Endothelial cell (in vitro differentiated cells): ENCODE results near the gene GAS7. TPM values are rescaled to one million over a fixed set of nuclear protein-coding genes. Genes with fewer than 3 reads are reported as not detected.
A peak's percentile ranks its signal among the peaks of the same experiment; 100 is the strongest.

ENCODE experiments used
- DNase-seq: peaks from one replicate; pipeline ENCODE4 v3.0.0; 2021; ENCODE audit warnings: low spot score
- H3K27ac Mint-ChIP-seq: one replicate; pipeline ENCODE4 v1.8.0; 2021; ENCODE audit warnings: mixed read lengths, inconsistent platforms; ENCODE audit not compliant: unreplicated experiment
- H3K27me3 Mint-ChIP-seq: one replicate; pipeline ENCODE4 v1.8.0; 2021; ENCODE audit warnings: mild to moderate bottlenecking, moderate library complexity, mixed read lengths, inconsistent platforms; ENCODE audit not compliant: unreplicated experiment
- H3K36me3 Mint-ChIP-seq: one replicate; pipeline ENCODE4 v1.8.0; 2021; ENCODE audit warnings: mild to moderate bottlenecking, low read depth, mixed read lengths, inconsistent platforms; ENCODE audit not compliant: unreplicated experiment
- H3K4me1 Mint-ChIP-seq: one replicate; pipeline ENCODE4 v1.8.0; 2021; ENCODE audit warnings: mild to moderate bottlenecking, mixed read lengths, inconsistent platforms; ENCODE audit not compliant: unreplicated experiment
- H3K4me3 Mint-ChIP-seq: one replicate; pipeline ENCODE4 v1.8.0; 2021; ENCODE audit warnings: mild to moderate bottlenecking, mixed read lengths, inconsistent platforms; ENCODE audit not compliant: unreplicated experiment
- H3K9me3 Mint-ChIP-seq: one replicate; pipeline ENCODE4 v1.8.0; 2021; ENCODE audit warnings: mixed read lengths, inconsistent platforms; ENCODE audit not compliant: unreplicated experiment
- CTCF ChIP-seq: fragments of 200-600 bp; sonication (generic); IDR thresholded peaks from one replicate; pipeline ENCODE4 v1.5.0; 2021; ENCODE audit warnings: antibody characterized with exemption; ENCODE audit not compliant: unreplicated experiment
- total RNA-seq: library from RNA; stranded (reverse); fragmentation: NEBNext Ultra II Directional; extraction: Animal tissue kit (Norgen Biotek cat#: 25700); gene quantifications from one replicate; pipeline ENCODE4 v1.2.1, GENCODE V29; 2021; ENCODE audit not compliant: unreplicated experiment

The GAS7 gene
- total RNA-seq, 1 donor from 2014 or later: 7.0 TPM

DNA sequence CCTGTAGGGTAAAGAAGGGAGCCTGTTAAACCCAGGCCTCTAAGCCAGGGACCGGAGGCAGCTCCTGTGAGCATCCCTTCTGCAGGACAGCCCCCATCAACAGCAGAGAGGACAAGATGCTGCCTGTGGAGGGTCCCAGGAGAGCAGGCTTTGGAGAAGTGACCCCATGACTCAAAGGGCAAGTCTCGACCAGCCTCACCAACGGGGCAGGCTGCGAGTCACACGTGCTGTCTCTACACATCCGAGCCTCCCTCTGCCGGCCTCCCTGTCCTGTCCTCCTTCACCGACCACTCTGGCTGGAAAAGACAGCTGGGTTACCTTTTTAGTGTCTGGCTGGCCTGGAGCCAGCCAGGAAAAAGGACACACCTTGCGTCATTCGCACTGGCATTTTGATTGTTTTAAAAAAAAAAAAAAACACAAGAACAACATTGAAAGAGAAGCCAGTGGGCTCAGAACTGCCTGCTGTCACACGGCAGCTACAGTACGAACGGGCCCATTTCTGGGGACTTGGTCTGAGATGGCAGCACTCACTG is 218.9 kb downstream of the GAS7 start:
- peaks cover 2% of the 10 kb centered on the region for H3K27me3 Mint-ChIP-seq
- no peak for TF ChIP-seq CTCF
- no peak for DNase-seq
- no peaks in the 10 kb centered on the region for H3K9me3 Mint-ChIP-seq
- no peaks in the 10 kb centered on the region for H3K36me3 Mint-ChIP-seq
- H3K27ac Mint-ChIP-seq: no peak overlapping the region
- no peak overlapping the region for H3K4me3 Mint-ChIP-seq
- peaks cover 2% of the 10 kb centered on the region for H3K4me1 Mint-ChIP-seq

DNA sequence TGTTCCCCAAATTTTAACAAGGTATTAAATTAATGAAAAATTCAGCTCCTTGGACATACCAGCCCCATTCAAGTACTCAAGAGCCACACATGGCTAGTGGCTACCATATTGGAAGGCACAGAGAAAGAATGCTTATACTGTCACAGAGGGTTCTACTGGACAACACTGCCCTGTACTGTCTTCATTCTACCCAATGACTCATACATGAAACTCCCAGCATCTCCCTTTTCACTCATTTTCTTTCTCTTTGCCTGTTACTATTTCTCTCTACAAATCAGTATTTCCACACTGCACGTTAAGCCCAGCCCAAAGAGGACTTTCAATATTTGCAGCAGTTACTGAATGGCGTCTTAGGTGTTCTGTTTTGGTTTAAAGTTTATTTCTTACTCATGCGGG is 221.2 kb downstream of the GAS7 start:
- no peak for DNase-seq
- TF ChIP-seq CTCF: no peak
- Mint-ChIP-seq H3K9me3 (no peaks in the 10 kb centered on the region), H3K27me3 (no peaks in the 10 kb centered on the region), H3K36me3 (no peaks in the 10 kb centered on the region), H3K27ac (no peak overlapping the region), H3K4me1 (peaks cover 2% of the 10 kb centered on the region), H3K4me3 (no peak overlapping the region)

DNA sequence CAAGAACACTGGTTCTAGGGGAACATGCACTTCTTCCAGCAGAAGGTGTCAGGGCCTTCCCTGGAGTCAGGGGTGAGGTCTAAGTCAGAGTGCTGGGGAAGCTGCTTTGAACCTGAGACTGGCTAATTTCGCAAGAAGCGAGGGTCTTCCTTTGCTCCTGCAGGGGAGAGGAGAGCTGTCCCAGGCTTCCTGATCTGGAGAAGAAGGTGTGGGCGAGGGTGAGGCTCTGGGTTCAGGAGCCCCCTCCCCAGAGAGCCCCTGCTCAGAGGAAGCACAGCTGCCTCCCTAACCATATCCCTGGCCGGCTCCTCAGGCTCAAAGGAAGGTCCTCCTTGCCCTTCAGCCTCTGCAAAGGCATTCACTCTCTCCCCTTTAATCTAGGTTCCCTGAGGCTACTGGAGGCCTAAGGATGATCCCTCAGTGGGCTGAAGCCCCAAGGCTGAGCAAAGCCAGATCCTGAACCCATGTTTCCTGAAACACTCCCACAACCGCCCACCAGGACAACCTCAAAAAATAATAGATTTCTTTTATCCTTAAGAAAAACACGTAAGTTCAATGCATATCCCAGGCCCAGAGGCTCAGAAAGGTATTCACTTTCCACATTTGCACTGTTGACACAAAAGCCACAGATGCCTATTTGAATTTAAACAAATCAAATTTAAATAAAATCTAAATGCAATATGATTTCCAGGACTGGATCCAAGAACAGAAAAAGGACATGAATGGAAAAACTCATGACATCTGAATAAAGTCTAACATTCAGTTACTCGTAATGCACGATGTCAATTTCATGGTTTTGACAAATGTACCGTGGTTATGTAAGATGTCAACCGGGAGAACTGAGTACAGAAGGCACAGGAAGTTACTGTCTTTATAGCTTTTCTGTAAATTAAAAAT is 221.9 kb downstream of the GAS7 start:
- H3K36me3 Mint-ChIP-seq: no peaks in the 10 kb centered on the region
- H3K9me3 Mint-ChIP-seq: no peaks in the 10 kb centered on the region
- H3K4me1 Mint-ChIP-seq: peaks cover 2% of the 10 kb centered on the region
- peak; percentile 31 for TF ChIP-seq CTCF
- no peaks in the 10 kb centered on the region for H3K27me3 Mint-ChIP-seq
- no peak for DNase-seq
- no peak overlapping the region for H3K27ac Mint-ChIP-seq
- no peak overlapping the region for H3K4me3 Mint-ChIP-seq

GRCh38 chr17:9974448-9975381 is 223.7 kb downstream of the GAS7 start:
- TF ChIP-seq CTCF: no peak
- no peak for DNase-seq
- Mint-ChIP-seq H3K27me3 (no peaks in the 10 kb centered on the region), H3K4me3 (no peak overlapping the region), H3K9me3 (no peaks in the 10 kb centered on the region), H3K36me3 (no peaks in the 10 kb centered on the region), H3K4me1 (no peaks in the 10 kb centered on the region), H3K27ac (no peak overlapping the region)
